NCI-H187 treated with DMSO at 0.1 percent for 48 hours (cell line): ENCODE measurements around the gene CNNM2.
"Not testable (repeated sequence)": the region's sequence is repeated elsewhere in the genome, so short reads cannot be mapped to it uniquely, and the experiment has no call there.

ENCODE experiments used
- DNase-seq: peaks from one replicate; lab custom pipeline; 2025; lab: John Stamatoyannopoulos, UW

CNNM2 gene

DNA sequence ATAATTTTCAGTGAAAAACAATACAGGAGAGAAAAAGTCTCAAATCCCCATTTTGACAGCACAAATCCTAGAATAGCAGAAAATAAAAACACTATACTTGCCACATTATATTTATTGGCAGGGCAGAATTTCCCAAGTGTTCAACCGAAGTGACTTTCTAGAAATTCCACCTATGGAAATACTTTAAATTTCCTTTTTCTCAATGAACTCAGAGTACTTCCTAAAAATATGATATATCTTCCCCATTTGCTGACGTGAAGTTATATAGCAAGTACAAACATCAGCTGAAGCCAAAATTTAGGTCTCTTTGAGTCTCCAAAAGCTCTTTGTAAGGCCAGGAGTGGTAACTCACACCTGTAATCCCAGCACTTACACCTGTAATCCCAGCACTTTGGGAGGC is 191.7 kb downstream of the CNNM2 start:
- DNase-seq: no peak

DNA sequence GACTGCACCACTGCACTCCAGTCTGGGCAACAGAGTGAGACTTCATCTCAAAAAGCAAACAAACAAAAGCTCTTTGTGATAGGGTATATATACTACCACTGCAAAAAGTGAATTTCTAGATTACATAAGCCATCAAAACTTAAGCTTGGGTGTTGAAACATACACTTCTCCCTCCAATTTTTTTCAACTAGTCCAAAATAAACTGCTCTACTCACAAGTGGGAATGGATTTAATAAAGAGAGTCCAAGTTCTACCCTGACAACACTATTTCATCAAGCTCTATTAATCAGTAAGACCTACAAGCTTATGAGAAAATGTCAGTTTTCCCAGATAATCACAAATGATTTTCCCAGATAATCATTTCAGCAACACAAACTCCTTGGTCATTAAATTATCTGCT is 192.3 kb downstream of the CNNM2 start:
- DNase-seq: no peak

DNA sequence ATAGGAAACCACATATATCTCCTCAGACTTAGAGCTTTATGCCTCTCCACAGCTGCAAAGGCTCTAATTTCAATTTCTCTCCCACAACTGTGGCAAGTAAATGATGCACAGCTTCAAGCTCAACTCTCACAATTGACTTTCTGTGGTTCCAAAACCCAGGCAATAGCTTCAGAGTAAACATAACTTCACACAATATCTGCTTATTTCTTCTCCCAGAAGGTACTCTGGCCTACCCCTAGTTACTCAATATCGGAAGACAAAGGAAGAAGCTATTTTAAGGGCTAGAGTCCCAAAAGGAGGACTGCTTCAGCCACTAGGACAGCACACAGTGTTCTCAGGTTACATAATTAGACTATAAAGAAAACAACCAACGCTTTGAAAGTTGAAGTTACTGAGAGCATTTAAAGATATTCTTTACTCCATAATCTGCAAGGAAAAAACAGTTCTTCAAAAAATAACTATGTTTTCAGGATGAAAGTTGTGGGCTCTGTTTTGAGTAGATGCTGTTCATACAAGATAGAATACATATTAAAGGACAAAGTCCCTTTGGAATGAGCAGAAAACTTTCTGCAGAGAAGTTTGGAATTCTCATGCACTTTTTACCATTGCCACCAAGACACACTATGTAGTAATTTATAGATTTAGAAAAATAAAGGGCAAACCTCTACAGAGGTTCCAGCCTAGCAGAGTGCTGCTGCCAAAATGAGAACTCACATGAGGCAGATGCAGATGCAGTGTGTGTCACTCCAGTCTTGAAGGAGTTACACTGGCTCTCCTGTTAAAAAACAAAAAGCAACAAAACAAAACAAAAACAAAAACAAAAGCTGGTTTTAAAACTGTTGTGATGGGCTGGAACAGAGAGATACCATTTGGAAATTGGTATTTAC is 193.2 kb downstream of the CNNM2 start:
- no peak for DNase-seq

DNA sequence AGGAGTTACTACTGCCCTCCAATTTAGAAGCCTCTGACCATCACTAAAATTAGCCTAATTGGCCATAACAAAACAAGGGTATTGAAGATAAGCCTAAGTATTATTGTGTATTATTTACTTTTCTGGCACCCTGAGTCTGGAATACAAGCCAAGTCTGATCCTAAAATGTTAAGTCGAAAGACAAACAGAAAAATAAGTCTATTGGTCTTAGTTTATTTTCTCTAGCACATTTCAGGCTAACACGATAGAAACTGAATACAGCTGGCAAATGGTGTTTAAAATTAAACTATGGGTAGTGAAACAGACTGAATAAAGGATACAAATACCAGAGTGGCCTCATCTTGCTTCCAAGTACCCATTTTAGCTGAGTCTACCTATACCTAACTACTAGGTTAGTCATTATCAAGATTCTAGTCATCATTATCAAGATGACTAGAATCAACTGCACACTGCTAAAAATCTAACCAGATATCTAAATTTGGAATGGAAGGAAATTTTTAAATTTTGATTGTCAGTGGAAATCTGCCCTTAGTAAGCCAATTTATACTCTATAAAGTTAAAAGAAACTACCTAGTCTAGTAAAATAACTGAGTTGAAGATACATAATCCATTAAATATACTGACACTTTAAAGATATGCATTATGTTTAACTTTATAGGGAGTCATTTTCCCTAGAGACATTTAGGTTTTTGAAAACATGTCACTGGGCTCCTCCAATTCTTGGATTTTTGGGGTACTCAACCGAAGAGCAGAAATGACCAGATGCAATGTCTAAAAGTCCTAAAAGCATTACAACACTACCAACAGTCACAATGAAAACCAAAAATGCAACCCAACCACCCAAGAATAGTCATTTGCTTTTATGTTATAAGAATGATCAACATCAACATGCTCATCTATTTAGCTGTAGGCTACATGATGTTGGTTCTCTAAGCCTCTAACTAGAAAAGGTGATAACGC is 194.1 kb downstream of the CNNM2 start:
- DNase-seq: no peak

DNA sequence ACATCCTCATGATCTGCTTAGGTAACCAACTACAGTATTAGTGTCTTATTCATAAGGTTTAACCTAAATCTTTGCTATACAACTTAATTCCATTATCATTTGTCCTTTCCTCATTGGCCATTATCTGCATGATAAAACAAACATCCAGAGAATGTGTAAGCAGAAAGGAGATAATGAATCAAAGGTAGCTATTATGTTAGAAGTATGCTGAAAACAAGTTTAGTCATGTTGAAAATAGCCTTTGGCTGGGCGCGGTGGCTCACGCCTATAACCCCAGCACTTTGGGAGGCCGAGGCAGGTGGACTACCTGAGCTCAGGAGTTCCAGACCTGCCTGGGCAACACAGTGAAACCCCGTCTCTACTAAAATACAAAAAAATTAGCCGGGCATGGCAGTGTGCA is 196.8 kb downstream of the CNNM2 start:
- no peak for DNase-seq

DNA sequence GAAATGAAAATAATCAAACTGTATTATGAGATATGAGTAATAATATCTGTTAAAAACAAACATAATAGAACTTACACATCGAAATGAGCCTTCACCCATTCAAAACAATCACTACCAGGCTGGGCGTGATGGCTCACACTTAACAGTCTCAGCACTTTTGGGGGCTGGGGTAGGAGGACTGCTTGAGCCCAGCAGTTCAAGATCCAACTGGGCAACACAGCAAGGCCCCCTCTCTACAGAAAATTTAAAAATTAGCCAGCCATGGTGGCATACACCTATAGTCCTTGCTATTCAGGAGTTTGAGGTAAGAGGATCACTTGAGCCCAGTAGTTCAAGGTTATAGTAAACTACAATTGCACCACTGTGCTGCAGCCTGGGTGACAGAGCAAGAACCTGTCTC is 199.2 kb downstream of the CNNM2 start:
- DNase-seq: no peak

DNA sequence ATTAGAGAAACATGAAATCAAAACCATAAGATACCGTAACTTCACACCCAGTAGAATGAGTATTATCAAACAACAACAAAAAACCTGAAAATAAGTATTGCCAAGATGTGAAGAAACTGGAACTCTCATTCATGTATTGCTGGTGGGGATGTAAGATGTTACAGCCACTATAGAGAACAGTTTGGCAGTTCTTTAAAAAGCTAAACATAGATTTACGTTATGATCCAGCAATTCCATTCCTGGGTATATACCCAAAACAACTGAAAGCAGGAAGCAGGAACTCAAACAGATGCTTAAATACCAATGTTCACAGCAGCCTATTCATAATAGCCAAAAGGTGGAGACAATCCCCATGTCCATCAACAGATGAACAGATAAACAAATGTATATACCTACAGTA is 202.5 kb downstream of the CNNM2 start:
- DNase-seq: no peak

DNA sequence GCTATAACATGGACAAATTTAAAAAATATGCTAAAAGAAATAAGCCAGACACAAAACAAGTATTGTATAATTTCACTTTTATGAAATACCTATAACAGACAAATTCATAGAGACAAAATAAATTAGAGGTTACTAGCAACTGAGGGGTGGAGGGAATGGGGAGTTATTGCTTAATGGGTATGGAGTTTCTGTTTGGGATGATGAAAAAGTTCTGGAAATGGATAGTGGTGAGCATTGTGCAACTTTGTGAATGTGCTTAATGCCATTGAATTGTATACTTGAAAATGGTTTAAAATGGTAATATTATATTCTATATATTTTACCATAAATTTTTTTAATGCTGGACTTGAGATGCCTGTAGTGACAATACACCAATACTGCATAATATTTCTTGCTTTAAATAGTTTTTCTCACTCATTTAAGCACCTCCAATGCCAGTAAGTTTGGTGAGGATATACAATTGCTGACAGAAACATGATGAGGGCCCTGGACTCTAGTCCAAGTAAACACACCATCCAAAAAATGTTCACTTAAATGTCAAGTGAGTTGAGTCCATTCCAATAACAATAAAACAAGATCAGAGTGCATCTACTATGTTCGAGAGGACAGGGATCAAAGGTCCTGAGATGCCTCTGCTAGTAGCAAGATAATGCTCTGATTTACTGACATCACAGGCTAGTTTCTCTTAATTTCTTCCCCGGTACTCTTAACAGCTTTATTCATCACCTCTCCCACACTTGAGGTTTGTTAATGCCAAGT is 203.1 kb downstream of the CNNM2 start:
- DNase-seq: no peak

DNA sequence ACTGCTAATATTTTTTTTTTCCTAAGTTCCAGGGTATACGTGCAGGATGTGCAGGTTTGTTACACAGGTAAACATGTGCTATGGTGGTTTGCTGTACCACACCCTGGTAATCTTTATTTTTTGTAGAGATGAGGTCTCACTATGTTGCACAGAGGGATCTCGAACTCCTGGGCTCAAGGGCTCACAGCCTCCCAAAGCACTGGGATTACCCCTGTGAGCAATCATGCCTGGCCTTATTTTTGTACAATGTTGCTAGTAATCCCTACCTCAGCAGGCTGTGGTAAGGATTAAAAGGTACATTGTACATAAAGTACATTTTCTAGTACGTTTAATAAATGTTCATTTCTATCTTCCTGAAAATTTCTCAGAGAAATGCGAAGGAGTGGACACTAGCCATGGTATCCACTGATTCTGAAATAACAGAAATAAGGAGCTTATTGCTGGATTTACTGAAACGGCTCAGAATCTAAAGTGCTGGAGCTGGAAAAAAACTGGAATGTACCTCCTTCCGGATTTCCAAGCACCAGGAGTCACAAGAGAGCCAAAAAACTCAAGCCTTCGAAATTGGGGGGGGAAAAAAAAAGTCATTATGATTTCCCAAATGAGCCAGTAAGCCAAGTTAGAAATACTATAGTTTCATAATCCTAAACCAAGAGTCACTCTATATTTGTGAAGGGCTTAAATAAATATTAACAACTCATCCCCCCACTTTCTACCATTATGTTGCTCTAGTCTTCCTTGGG is 205.4 kb downstream of the CNNM2 start:
- no peak for DNase-seq

DNA sequence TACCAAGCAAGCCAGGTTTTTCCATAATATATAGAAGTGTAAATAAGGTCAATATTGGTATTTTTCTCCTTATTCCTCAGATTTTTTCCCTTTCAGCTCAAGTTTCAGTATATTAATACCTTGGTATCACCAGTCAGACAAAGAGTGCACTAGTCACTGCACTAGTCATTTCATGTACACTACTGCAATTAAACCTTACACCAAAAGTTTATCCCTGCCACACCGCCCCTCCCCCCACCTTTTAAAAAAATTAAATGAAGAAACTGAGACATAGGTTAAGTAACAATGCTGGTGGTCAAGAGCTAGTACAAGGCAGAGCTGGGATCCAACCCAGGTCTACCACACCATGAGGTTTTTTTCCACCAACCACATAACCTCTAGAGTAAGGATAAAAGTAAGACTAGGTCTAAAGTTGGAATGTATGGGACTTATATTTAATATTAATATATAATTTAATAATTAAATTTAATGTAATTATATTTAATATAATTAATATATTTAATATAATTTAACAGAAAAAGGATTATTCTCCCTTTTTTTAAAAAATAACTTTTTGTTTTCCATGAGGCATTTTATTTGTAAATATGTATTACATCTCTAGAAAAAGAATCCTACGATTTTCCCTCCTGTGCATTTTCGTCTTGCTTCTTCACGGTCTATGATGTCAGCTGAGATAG is 206.5 kb downstream of the CNNM2 start:
- no peak for DNase-seq

DNA sequence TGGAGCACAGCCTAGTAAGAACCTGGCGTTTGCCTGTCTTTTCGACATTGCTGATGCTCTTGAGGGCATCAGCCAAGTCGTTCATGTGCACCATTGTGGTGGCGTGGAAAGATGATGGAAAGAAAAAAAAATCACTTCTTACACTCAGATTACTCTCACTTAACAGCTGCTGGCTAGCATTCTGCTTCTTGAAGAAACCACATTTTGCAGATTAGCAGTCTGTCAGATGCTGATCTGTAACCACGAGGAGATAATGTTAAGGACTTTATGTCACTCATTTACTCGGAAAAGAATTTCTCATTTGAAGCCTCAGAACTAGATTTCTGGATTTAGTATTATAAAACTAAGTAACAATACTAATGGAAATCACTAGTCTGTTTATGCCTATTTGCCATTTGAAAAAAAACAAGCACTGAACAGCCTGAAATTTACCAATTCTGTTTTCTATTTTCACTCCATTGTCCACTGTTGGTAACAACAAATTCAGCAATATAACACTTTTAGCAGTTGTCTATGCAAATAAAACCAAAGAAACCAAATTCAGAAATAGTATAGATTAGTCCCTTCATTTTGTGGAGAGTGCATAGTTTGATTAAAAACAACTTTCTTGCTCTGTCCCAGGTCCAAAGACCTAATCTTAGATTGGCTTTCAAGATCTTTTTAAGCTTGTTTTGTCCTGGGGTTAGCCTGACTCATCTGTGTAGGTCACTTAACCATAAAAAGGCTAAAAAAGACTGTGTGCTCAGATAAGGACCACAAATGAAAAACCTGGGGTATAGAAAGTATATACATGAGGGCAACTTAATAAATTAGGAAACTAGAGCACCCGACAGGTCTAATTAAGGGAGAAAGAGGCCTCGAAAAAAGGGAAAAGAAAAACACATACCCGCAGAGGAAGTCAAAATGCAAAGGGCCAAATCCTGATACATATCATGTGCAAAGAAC is 207.5 kb downstream of the CNNM2 start:
- no peak for DNase-seq

DNA sequence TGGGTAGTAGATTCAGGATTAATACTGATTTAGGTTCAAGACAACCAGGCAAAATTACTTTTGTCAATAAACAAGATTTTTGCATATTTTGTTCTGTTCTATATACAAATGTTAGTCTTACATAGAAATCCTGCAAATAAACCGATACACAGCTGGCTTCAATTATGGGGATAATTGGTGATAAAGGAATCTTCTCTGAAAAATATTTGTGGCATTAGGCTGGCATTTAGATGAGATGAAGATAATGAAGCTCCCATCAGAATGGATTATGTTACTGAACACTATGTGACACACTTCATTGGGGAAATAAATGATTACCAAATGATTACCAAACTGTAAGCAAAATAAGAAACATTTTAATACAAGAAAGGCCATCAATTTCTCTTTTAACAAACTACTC is 209.1 kb downstream of the CNNM2 start:
- no peak for DNase-seq

DNA sequence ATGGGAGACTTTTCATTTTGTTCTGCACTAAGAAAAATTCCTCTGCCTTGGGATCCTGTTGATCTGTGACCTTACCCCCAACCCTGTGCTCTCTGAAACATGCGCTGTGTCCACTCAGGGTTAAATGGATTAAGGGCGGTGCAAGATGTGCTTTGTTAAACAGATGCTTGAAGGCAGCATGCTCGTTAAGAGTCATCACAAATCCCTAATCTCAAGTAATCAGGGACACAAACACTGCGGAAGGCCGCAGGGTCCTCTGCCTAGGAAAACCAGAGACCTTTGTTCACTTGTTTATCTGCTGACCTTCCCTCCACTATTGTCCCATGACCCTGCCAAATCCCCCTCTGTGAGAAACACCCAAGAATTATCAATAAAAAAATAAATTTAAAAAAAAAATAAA is 212.1 kb downstream of the CNNM2 start:
- not testable (repeated sequence) for DNase-seq

DNA sequence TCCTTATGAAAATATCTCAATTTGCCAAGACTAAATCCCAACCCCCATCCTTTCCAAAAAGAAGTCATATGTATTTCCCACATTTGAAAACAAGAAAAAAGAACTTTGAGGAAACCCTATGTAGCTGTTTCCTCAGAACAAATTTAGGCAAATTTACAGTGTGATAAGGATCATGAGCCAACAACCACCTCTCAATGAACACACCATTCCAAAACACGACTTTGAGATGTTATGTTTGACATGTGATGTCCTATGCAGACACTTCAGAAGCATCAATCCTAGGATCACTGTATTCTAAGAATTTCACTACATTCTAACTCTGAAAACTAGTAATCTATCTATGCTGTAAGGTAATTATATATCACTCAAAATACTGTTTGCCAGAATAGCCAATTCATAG is 212.8 kb downstream of the CNNM2 start:
- DNase-seq: no peak

DNA sequence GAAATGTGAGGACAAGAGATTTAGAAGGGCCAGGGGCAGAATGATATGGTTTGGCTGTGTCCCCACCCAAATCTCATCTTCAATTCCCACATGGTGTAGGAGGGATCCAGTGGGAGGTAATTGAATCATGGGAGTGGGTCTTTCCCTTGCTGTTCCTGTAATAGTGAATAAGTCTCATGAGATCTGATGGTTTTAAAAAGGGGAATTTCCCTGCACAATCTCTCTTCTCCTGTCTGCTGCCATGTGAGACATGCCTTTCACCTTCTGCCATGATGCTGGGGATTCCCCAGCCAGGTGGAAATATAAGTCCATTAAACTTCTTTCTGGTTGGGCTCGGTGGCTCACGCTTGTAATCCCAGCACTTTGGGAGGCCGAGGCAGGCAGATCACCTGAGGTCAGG is 217.1 kb downstream of the CNNM2 start:
- not testable (repeated sequence) for DNase-seq

DNA sequence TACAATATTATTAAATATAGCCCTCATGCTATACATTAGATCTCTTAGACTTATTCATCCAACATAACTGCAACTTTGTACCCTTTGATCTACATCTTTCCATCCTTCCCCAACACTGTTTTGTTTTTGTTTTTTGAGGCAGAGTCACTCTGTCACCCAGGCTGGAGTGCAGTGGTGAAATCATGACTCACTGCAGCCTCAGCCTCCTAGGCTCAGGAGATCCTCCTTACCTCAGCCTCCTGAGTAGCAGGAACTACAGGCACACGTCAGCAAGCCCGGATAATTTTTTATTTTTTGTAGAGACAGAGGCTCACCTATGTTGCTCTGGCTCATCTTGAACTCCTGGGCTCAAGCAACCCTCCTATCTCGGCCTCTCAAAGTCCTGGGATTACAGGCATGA is 221.7 kb downstream of the CNNM2 start:
- DNase-seq: no peak
